GM21381 (cell line): ENCODE results near the gene ALG11.
"Not testable (repeated sequence)": the region's sequence is repeated elsewhere in the genome, so short reads cannot be mapped to it uniquely, and the experiment has no call there.

Experiments used
- ATAC-seq: cut with Tn5 transposase; IDR thresholded peaks from one replicate; pipeline ENCODE4 v1.9.1; 2021; ENCODE audit warnings: mild to moderate bottlenecking, moderate library complexity; ENCODE audit not compliant: unreplicated experiment

The ALG11 gene

DNA sequence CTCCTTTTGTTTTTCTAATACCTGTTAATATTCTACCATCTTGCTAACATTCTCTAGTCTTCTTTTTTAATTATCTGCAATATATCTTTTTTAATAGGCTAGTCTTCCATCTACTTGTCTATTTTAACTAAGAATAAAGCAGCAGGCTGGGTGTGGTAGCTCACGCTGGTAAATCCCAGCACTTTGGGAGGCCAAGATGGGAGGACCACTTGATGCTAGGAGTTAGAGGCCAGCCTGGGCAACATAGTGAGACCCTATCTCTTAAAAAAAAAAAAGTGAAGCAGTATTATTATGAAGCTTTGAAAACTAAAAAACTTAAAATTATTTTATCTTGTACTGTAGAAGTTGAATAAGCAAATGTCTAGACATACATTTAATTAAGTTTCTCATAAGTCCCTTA, 15.6 kb downstream of the ALG11 start:
- no peak for ATAC-seq

DNA sequence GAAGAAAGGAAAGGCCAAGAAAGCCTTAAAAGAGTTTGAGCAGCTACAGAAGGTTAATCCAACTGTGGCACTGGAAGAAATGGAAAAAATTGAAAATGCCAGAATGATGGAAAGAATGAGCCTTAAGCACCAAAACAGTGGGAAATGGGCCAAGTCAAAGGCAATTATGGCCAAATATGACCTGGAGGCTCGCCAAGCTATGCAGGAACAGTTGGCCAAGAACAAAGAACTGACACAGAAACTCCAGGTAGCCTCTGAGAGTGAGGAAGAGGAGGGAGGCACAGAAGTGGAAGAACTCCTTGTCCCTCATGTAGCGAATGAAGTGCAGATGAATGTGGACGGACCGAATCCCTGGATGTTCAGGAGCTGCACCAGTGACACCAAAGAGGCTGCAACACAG, 17.4 kb downstream of the ALG11 start:
- no peak for ATAC-seq

DNA sequence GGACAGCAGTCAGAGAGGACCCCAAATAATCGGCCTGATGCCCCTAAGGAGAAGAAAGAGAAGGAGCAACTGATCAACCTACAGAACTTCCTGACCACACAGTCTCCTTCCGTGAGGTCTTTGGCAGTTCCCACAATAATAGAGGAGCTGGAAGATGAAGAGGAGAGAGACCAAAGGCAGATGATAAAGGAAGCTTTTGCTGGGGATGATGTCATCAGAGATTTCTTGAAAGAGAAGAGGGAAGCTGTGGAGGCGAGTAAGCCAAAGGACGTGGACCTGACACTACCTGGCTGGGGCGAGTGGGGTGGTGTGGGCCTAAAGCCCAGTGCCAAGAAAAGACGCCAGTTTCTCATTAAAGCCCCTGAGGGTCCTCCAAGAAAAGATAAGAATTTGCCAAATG, 18.2 kb downstream of the ALG11 start:
- not testable (repeated sequence) for ATAC-seq

DNA sequence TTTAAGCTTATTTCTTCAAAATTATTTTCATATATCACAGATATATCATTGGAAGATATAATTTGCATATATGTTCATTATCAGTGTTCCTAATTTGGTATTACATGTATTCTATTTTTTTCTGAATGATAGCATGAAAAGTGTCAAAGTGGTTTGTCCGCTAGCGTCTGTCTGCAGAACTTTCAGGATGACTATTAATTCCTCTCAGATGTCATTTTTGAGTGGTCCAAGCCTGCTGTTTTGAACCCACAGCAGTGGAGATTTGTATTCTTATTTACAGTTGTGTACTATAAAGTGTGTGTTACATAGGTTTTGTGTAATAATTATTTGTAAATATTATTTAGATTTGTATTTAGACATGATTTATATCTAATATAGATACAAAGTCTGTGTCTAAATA, 20.8 kb downstream of the ALG11 start:
- ATAC-seq, result no peak

DNA sequence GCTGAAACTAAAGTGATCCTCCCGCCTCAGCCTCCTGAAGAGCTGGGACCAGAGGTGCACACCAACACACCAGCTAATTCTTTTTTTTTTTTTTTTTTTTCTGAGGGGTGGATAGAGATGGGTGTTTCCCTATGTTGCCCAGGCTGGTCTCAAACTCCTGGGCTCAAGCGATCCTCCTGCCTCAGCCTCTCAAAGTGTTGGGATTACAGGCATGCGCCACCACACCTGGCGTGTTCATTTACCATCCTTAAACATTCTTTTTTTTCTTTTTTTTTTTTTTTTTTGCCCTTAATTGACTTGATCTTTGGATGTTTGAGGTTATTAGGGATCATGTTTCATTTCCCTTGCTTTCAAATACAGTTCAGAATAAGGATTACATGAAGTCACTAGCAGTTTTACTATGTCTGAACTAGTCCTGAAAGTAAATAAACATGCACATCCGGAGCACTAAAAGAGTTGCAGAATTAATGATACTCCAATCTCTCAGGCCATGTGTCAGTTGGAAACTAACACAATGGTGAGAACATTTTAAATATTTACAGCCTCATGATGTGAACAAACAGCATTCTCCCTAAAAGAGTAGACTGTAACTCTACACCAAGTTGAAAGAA, 22.5 kb downstream of the ALG11 start:
- no peak for ATAC-seq

DNA sequence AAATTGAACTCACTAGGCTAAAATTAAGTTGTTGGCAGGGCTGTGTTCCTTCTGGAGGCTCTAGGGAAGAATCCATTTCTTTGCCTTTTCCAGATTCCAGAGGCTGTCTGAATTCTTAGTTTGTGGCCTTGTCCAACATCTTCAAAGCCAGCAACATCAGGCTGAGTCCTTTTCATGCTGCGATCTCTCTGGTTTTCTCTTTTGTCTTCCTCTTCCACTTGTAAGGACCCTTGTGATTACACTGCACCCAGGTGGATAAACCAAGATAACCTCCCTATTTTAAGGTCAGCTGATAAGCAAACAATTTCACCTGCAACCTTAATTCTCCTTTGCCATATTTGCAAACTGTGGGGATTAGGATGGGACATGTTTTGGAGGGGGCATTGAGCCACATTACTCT, 23.8 kb downstream of the ALG11 start:
- no peak for ATAC-seq

DNA sequence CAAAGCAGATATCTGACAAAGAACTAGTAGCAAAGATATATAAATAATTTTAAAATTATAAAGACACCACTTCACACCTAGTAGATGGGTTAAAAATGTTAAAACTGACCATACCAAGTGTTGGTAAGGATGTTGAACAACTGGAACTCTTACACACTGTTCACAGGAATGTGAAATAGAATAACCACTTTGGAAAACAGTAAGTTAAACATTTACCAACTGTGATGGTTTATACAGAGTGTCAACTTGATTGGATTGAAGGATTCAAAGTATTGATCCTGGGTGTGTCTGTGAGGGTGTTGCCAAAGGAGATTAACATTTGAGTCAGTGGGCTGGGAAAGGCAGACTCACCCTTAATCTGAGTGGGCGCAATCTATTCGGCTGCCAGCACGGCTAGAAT, 31.5 kb downstream of the ALG11 start:
- no peak for ATAC-seq

DNA sequence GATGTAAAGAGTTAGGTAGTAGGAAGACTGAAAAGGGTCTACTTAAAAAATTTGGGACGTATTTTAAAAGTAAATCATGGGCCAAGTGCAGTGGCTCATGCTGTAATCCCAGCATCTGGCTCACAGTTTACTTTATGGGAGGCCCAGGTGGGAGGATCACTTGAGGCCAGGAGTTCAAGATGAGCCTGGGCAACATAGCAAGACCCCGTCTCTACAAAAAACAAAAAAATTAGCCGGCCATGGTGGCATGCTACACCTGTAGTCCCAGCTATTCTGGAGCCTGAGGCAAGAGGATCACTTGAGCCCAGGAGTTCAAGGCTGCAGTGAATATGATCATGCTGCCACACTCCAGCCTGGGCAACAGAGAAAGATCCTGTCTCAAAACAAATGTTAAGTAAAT, 35.3 kb downstream of the ALG11 start:
- ATAC-seq, result no peak

DNA sequence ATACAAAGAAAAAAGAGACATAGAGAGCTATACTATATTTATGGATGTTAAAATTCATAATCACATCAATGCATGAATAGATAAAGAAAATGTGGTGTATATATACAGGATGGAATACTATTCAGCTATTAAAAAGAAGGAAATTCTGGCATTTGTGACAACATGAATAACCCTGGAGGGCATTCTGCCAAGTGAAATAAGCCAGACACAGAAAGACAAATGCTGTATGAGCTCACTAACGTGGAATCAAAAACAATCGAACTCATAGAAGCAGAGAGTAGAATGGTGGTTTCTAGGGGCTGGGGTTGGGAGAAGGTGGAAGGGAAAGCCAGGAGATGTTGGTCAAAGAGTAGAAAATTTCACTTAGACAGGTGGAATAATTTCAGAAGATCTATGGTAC, 36.3 kb downstream of the ALG11 start:
- no peak for ATAC-seq

DNA sequence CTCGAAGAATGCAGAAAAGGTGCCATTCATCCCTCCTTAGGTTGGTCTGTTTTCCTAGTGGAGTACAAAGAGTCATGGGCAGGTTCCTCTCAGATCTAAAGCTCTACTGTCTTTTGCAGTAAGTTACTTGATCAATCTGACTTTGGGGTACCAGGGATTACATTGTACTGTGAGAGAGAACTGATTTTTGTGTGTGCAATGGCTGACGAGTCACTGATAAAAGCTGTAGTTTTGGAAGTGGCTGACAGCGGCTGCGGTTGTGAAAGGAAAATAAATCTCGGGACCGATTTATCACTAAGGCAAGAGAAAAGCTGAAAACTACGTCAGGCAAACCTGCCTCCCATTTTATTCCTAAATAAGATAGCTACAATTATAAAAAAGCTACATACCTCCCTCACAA, 39.2 kb downstream of the ALG11 start:
- no peak for ATAC-seq

DNA sequence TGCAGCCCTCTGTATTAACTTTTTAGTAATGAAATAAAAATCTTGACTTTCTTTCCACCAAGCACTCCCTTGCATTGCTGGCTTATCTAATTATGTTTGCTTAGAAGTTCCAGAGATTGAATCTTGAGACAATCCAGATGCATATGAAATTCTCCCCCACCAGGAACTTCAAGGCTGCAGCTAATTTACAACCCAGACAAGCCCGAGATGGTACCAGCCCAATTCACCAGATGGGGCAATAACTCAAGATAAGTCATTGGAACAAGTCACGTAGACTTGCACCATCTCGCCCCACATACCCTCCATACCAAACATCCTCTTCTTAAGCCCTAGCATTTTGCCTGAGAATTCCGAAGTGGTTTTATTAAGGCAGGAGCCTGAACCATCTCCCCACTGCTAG, 41.3 kb downstream of the ALG11 start:
- ATAC-seq, result no peak

DNA sequence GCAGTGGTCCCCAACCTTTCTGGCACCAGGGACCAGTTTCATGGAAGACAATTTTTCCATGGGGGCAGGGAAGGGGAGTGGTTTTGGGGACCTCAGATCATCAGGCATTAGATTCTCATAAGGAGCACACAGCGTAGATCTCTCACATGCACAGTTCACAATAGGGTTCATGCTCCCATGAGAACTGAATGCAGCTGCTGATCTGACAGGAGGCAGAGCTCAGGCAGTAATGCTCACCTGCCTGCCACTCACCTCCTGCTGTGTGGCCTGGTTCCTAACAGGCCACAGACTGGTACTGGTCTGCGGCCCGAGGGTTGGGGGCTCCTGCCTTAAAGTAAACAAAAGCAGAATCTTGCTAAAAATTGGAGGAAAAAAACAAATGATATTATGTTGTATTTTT, 48.9 kb downstream of the ALG11 start:
- not testable (repeated sequence) for ATAC-seq

DNA sequence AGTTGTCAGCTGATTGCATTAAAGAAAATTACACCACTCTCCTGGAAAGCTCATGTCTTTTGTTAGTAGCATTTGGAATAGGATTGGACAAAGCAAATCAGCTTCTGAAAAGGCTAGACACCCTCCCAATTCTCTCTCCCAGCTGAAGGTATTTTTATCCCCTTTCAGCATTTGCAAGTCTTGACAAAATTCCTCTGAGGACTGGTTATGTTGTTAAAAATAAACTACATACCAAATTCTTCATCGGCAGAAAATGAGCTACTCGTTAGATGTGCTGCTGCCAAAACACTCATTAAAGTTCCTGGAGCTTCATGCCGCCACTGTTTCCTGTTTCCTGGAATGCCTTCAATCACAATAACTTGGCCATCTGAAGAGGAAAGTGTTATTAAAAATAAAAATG, 49.4 kb downstream of the ALG11 start:
- no peak for ATAC-seq

DNA sequence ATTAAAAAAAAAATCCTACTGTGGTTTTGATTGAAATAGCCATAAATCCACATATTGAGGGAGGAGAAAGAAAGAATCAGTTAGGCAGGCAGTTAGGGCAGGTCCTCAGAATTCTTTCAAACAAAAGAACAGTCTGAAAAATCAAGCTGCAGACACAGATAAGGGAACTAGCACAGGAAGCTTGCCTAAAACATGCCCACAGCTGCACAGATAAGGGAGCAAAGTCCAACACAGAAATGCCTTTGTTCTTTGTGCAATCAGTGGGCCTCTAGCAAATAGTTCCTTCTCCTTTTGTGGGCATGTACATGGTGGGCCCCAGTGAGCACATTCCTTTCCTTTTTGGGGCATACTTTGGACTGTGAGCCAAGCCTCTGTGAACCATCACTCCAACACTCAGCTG, 55.0 kb downstream of the ALG11 start:
- no peak for ATAC-seq

DNA sequence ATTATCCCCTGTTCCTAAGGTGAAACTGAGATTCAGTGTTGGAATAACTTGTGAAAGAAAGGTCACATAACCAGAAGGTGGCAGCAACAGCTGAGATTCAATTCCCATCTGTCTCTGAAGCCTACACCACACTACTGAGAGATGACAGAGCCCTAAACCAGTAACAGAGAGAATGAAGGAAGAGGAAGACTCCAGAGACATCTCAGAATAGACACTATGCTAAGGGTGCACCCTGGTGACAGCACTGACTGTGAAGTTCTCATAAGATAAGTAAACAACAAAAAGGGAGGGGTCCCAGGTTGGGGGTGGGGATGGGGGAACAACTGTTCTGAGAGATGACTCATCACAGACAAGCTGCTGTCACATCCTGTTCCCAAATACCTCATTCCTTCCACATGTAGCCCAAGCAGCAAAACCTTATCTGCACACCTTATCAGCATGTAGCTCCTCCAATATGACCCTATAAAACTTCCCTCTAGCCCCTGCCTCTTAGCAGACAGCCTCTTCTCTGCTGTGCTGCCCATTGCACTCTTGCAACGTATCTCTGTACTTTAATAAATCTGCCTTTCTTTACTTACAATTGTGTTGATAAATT, 58.8 kb downstream of the ALG11 start:
- no peak for ATAC-seq
